Measurements from ENCODE around the gene ZBP1.

GRCh38 chr20:57594092-57594951, 25.9 kb downstream of the ZBP1 start:
- no peak for TF ChIP-seq LEF1 (IDR thresholded peaks at IDR 0.05; ENCODE audit: borderline replicate concordance)
- no peak for TF ChIP-seq TARDBP (IDR thresholded peaks at IDR 0.05)
- no peak for TF ChIP-seq FOXM1 (IDR thresholded peaks at IDR 0.05; ENCODE audit: borderline replicate concordance)
- no peak for TF ChIP-seq HDGF (IDR thresholded peaks at IDR 0.05; ENCODE audit: borderline replicate concordance)
- no peak for TF ChIP-seq CTBP1 (IDR thresholded peaks at IDR 0.05; ENCODE audit: borderline replicate concordance)
- no peak for TF ChIP-seq FOXK2 (IDR thresholded peaks at IDR 0.05)
- no peak for TF ChIP-seq SUZ12 (IDR thresholded peaks at IDR 0.05)
- TF ChIP-seq ARNT (IDR thresholded peaks at IDR 0.05): no peak
- no peak for TF ChIP-seq NFRKB (IDR thresholded peaks at IDR 0.05)

Data from HEK293T (cell line).